Stimulated activated CD4-positive, alpha-beta T cell treated with anti-CD3 and anti-CD28 coated beads, Interleukin-15, amount 100 ng/mL, for 1 hour (primary cell): ENCODE measurements around the gene MORF4L2.

Experiments
- DNase-seq, 2 donors: peaks; one replicate each; pipeline ENCODE4 v3.0.0-alpha.2; 2020; ENCODE audit warnings: low read depth in 1 of 2, low spot score in 1 of 2

Gene MORF4L2

DNA sequence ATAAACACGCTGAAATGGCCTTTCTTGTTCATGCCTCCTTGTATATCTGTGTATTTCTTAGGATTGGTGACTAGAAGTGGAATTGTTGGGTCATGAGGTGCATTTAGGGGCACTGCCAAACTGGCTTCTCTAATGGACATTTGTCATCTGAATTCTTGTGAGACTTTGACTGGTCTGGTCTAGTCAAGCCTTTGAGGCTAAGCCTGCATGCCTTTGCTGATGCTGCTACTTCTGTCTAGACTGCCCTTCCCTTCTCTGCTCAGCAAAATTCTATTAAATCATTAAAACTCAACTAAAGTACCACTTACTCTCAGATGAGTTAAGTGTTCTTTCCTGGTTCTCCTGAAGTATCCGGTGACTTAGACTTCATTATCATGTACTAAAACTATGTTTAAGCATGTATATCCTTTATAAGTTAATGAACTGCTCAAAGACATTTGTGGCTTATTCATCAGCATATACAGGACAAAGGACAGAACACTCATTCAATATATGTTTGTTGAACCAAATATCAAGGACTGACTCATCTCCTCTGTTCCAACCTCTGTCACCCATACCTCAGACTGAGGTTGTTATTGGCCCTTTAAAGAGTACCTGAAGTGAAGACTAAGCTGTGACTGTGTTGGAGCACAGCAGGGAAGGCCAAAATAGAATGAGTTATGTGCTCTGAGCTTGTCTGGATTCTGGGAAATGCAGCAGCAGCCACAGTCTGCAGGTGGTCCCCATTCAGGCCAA lies 48.7 kb downstream of the MORF4L2 start:
- DNase-seq, result no peak

DNA sequence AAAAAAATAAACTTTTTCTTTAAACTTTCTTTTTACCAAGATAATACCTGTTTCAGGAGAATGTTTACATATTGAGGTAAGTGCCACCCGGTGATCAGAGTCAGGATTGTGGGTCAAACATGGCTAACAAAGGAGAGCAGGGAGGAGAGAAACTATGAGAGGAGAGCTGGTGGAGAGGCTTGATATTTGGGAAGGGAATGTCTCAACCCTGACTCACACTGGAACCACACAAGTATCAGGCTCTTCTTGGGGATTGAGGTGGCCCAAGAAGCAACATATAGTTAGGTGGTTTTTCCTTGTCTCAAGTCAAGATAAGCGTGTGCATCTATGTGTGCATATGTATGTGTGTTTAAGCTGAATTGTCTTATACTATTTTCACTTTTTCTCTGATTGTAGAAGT lies 51.1 kb downstream of the MORF4L2 start:
- DNase-seq, result no peak

DNA sequence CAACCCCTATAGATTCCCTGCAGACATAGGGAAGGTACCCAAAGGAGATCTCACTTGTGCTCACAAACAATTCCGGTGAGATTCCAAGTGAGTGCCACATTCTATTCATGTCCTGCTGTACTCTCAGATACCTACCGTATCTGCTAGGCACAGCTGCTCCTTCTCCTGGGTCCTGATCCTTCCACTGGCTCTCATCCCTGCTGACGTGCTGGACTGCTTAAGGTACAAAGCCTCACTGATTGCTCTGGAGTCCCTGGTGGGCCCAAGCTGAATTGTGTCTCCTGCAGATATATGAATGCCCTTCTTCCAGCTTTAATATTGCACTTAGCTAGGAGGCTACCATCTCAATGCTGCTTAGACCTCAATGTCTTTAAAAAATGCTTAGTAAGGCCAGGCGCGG lies 55.4 kb downstream of the MORF4L2 start:
- DNase-seq, result no peak

DNA sequence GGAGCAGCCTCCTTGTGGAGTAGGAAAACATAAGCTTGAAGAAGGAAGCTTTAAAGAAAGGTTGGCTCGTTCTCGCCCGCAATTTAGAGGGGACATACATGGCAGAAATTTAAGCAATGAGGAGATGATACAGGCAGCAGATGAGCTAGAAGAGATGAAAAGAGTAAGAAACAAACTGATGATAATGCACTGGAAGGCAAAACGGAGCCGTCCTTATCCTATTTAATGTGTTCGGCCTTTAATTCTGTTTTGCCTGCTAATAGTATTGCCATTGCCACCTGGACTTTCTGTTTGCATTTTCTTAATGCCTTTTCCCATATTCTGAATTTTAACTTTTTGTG lies 56.4 kb downstream of the MORF4L2 start:
- no peak for DNase-seq

DNA sequence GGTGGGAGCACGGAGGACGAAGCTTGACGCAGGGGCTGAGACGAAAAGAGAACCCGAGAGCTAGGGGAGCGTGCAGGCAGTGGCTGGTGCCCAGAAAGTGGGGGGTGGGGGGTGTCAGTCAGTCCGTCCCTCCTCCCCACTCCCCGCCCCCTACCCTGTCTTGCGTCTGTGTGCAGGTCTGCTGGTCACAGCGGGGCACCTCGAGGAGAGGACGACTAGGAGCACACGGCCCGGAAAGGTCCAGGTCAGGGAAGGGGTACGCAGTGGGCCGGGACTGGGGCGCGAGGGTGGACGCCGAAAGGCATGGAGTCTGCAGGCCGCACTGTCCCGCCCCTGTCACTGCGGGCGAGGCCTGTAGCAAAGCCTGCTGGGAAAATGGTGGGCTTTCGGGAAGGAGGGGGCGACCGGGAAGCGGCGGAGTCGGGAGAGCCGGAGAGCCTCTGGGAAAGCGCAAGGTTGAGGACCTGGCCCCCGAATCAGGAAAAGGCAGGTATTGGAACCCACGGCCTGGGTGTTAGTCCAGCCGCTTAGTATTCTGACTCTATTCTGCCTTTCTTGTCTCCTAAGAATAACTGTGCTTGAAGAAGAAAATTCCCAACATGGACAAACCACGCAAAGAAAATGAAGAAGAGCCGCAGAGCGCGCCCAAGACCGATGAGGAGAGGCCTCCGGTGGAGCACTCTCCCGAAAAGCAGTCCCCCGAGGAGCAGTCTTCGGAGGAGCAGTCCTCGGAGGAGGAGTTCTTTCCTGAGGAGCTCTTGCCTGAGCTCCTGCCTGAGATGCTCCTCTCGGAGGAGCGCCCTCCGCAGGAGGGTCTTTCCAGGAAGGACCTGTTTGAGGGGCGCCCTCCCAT lies 57.0 kb downstream of the MORF4L2 start:
- DNase-seq, result no peak

DNA sequence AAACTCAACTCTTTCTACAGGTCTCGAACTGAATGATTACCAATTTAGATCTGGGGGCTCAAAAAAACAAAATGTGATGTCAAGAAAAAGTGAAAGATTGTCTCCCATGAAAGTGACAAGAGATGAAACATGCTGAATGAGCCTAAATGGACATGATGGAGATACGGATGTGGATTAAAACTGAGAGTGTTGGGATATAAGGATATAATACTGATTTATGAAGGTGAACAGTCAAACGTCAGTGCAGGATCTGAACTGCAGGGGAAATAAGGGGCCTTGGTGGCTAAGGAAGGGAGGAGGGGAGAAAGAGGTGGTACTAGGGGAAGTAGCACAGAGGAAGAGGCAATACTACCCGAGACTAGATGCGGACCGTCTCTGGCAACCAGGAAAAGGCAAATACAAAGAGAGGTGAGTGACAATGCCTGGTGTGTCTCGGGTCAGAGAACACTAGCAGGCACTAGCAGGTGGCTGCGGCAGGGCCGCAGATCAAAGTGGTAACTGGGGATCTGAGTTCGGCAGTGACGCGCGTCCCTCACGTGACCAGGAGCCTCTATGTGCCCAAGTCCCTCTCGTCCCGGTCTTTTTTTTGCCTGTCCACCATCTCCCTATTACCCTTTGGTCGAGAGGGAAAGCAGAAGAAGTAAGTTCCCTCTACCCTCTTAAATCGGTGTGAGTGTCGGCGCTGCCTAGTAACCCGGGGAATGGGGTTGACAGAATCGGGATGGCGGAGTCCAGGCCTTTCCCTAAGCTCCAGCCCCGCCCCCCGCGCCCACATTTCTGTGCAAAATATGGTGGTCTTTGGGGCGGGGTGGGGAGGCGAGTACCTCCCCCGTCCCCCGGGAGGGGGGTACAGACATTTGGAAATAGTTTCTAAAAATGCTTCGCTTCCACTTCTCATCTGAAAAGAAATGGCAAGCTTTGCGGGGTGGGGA lies 57.8 kb downstream of the MORF4L2 start, which contains the start of gene TCEAL1:
TSS of gene TCEAL1 (plus strand) at position 590 of the 932 bp plus-strand sequence. CDS start 942 bp downstream, outside the sequence.
- no peak for DNase-seq

DNA sequence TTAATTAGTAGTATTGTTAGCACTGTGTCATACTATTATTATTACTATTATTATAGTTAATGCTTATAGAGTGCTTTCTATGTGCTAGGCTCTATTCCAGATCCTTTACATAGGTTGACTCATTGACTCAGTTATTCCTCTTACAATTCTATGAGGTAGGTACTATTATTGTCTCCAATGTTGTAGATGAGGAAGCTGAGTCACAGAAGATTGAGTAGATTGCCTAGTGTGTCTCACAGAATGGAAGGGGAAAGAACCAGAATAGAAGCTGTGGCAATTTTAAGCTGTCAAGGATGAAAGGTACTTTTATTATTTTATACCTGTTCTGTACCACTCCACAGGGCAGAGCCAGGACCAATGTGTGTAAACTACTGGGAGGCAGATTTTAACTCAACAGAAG lies 59.6 kb downstream of the MORF4L2 start:
- DNase-seq, result no peak
